ENCODE measurements around the gene KIF1A.
"Not testable (repeated sequence)": the region's sequence is repeated elsewhere in the genome, so short reads cannot be mapped to it uniquely, and the experiment has no call there.

The KIF1A gene

GRCh38 chr2:240705204-240705791, 114.7 kb downstream of the KIF1A start:
- no peak for DNase-seq

DNA sequence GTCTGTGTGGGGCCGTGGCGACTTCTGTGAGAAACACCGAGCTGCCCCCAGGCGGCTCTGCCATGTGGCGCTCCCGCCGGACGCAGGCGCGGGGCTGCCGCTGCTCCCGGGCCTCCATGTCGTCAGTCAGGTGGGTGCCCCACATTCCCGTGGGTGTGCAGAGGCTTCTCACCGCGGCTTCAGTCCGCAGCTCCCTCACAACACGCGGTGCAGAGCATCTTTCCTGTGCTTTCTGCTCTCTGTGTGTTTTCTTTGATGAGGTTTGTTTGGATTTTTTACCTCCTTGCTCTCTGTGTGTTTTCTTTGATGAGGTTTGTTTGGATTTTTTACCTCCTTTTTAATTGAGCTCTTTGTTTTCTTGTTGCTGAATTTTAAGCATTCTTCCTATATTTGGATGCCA, 115.4 kb downstream of the KIF1A start:
- peak in 3 of 56 donors; percentile 6 to 26 (median 26) for DNase-seq

- DNase-seq: no peak
Measured at GRCh38 chr2:240703417-240704341, 116.3 kb downstream of the KIF1A start.

DNA sequence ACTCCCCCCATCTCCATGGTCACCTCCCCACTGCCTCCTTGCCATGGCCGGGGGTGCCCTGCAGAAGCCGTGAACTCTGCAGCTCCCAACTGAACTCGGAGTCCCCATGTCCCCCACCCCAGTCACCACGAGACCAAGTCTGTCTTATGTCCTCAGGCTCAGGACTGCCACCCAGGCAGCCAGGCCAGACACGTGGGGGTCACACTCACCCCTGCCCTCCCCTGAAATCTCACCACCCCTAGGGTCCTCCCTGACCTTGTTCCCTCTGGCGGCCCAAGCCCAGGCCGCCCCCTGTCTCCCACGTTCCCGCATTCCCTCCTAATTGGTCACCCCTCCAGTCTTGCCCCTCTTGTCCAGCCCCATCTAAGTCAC, 117.4 kb downstream of the KIF1A start:
- no peak for DNase-seq

DNA sequence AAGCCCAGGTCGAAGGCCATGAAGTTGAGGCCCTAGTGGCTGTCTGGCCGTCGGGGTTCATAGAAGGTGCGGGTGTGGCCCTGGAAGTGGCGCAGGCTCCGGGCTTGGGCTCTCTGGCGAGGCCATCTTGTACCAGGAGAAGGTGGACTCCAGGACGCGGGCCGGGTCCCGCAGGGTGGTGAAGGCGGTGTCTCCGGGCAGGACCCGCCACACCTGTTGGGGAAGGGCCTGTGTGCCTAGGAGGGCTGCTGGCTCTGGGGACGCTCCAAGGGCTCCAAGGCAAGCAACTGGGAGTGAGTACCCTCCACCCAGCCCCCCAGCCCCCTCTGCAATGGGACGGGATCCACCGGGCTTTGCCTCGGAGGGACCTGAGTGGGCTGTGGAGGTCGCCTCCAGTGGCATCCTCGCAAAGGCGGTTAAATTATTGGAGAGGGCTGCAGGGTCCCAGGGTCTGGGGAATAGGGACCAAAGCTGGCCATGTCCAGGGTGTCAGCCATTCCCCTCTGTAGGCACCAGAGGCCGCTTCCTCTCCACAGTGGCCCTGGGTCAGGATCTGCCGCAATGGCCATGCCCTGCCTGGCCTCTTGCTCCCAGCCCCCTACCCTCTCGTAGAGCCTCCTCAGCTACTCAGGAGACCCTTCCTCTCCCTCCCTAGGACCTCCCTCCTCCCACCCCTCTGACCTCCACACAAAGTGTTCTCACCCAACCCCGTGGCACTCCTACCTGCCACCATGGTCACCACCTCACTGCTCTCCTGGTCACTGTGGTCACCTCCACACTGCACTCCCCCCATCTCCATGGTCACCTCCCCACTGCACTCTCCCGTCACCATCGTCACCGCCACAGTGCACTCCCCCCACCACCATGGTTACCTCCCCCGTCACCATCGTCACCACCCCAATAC, 118.0 kb downstream of the KIF1A start:
- no peak for DNase-seq

- DNase-seq: no peak
Measured at GRCh38 chr2:240701091-240701735, 118.8 kb downstream of the KIF1A start.

GRCh38 chr2:240700616-240701015, 119.4 kb downstream of the KIF1A start:
- not testable (repeated sequence) for DNase-seq

- not testable (repeated sequence) for DNase-seq
Measured at GRCh38 chr2:240699835-240700234, 120.2 kb downstream of the KIF1A start.

DNA sequence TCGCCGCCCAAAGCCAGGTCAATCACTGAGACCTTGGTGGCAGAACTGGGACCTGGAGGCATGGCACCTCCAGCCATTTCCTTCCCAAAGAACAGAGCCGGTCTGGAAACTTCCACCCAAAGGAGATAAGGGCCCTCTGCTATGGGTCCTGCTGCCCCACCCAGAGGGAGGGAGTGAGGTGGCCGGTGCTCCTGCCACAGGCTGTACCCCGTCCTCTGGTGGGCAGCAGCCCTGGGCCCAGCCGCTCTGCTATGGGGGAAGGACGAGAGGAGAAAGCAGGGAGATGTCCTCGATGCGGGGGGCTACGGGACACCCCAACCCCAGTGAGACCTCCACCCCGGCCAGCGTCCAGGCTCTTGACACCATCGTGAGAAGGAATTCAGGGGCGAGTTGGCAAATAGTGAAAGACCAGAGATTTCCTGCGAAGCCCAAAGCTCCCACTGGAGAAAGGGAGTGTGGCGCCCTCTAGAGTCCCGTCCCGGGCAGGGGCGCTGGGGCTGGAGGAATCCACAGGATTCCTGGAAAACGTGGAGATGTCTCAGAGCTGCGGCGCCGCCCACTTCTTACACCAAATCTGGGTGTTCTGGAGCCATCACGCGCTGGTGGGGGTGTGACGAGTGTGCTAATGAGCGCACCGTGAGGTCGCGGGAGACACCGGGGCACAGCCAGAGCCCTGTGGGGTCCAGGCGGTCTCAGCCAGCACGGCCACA, 121.0 kb downstream of the KIF1A start:
- DNase-seq: not testable (repeated sequence)

GRCh38 chr2:240696469-240696868, 123.5 kb downstream of the KIF1A start:
- DNase-seq: not testable (repeated sequence)

- DNase-seq: not testable (repeated sequence)
Measured at GRCh38 chr2:240695593-240695992, 124.4 kb downstream of the KIF1A start.

DNA sequence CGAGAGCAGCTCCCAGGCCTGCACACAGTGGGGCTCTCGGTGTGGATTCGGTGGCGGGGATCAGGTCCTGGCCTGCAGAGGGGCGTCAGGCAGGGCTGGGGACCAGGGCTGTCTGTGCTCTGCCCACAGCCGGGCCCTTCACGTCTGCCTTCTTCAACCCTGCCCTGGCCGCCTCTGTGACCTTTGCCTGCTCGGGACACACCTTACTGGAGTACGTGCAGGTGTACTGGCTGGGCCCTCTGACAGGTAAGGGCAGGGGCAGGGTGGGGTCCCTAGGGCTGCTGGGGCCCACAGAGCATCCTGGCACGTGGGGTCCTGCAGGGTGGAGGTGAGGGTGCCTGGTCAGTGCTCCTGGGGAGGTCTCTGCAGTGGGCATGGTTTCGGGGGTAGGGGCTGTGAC, 125.7 kb downstream of the KIF1A start:
- not testable (repeated sequence) for DNase-seq

DNA sequence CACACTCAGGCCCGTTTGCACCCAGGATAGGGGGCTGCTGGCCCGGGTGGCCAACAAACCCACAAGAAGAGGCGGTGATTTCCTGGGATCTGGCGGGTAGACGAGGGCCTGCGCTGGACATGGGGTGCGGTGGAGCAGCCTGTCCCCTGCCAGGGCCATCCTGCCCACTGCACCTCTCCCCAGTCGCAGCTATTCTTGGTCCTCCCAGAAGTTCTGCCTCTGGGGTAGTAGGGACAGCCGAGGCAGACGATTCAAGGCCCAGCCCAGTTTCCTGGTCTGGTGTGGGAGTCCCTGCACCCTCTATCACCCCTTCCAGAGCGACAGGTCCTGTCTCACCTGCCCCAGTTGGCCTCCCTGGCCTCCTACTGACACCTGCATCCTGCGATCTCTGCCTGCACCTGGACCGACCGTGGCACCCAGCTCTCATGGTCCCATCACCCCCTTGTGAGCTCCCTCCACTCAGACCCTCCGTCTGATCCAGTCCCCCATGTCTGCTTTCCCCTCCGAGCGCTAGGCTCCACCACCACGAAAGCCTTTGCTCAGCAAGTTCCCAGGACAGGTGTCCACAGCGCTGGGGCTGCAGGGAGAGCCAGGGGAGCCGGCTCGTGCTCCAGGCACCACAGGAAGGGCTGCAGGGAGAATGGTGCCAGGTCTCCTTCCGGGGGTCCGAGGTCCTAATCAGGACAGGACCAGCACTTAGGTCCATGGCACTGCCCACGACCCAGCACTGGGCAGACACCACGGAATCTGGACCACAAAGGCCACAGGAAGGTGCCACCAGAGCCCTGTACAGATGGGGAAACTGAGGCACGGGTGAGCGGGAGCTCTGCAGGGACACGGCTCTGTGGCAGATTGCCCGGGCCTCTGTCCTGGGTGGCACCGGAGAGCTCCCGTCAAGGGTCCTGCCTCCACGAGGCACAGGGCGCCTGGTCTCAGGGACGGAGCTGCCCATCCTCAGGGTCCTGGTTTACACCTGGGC, 127.1 kb downstream of the KIF1A start:
- DNase-seq: not testable (repeated sequence)

GRCh38 chr2:240691631-240692420, 128.2 kb downstream of the KIF1A start, which contains the start of gene AQP12A:
Gene AQP12A, plus strand, starts transcription at chr2:240691866. Its CDS starts 48 bp downstream, at chr2:240691914.
- not testable (repeated sequence) for DNase-seq

GRCh38 chr2:240691075-240691427, 129.0 kb downstream of the KIF1A start:
- DNase-seq: not testable (repeated sequence)

GRCh38 chr2:240690421-240691074, 129.5 kb downstream of the KIF1A start:
- not testable (repeated sequence) for DNase-seq

GRCh38 chr2:240689975-240690374, 130.0 kb downstream of the KIF1A start:
- DNase-seq: no peak

DNA sequence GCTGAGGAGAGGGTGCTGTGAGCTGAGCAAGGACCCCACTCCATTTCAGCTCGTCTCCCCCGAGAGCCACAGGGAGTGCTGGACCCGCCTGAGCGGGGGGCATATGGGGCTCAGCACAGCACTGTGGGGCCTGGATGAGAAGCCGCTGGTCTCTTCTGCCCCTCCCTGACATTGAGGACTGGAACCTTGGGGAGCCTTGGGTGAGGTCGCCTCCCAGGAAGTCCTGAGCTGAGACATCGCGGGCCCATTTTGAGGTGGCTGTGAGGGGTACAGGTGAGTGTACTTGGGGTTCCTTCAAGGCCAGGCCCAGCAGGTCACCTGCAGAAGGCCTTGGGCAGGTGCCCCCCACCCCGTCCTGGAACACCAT, 131.5 kb downstream of the KIF1A start:
- DNase-seq: no peak

All from nucleus accumbens (tissue), 56 donors.